ENCODE data around the gene SURF4.
"Not testable (repeated sequence)": the region's sequence is repeated elsewhere in the genome, so short reads cannot be mapped to it uniquely, and the experiment has no call there.

Gene SURF4

DNA sequence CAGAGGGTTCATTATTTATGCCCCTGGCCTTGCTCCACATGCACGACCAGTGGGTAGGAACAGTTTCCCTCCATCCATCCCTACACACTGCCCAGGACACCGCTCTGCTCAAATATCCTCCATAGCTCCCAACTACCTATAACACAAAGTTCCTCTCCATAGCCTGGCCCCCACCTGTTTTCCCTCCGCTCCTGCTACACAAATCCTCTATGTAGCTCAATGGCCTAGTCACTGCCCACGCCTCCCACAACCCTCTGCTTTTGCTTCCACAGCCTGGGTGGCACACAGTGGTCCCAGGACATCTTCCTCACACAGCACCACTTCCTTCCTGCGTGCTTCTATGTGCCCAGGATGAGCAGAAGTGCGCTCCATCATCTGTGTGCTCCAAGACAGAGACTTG lies 21.5 kb upstream of the SURF4 start:
- no peak for DNase-seq

DNA sequence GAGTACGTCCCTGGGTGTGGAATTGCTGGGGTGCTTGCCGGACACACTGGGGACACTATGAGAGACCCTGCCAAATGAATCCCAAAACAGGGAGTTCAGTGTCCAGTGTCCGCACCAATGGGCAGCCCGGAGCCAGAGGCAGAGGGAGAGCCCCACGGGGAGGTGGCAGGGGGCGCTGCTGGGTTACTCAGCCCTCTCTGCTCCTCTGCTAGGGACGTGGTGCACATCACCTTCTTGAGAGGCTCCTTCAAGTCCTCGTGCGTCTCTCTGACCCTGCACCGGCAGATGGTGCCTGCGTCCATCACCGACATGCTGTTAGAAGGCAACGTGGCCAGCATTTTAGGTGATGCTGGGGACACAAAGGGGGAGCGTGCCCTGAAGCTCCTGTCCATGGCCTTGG lies 21.1 kb upstream of the SURF4 start:
- DNase-seq: no peak

DNA sequence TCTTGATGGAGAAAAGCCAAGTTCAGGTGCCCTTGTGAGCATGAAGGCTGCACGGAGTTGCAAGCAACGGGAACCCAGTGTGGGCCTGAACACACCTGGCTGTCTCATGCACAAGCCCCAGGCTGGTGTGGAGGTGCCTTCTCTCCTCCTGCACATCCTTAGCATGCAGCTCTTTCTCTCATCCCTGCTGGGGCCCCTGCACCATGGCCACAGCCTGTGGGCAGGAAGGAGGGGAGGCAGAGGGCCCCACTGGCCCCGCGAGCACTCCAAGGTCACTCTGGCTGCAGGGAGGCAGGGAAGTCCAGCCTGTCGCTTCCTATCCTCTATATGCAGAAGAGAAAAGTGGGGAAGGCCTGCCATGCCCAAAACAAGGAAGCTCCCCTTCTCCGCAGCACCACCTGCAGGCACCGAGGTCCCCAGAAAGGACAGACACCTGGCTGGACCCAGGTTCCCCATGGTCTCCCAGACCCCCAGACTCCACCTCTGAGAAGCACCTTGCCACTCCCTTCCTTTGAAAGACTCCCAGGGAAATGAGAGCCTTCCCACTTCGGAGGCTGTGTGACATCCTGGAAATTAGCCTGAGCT lies 18.9 kb upstream of the SURF4 start:
- DNase-seq: no peak

DNA sequence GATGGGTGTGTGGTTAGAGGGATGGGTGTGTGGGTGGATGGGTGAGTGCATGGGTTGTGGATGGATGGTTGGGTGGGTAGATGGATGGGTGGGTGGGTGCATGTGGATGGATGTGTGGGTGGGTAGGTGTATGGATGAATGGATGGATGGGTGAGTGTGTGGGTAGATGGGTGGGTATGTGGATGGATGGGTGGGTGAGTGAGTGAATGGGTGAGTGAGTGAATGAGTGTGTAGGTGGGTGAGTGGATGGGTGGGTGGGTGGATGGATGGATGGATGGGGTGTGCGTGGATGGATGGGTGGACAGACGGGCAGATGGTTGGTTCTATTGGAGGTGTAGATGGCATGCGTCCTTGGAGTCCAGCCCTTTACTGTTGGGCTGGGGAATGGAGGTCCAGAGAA lies 17.5 kb upstream of the SURF4 start:
- DNase-seq: no peak

DNA sequence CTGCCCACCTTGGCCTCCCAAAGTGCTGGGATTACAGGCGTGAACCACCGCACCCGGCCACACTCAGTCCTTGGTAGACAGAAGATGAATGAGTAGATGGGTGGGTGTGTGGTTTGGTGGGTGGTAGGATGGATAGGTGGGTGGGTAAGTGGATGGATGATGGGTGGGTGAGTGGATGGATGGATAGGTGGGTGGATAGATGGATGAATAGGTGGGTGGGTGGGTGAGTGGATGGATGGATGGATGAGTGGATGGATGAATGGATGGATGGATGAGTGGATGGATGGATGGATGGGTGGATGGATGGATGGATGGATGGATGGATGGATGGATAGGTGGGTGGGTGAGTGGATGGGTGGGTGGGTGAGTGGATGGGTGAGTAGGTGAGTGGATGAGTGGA lies 16.4 kb upstream of the SURF4 start:
- not testable (repeated sequence) for DNase-seq

DNA sequence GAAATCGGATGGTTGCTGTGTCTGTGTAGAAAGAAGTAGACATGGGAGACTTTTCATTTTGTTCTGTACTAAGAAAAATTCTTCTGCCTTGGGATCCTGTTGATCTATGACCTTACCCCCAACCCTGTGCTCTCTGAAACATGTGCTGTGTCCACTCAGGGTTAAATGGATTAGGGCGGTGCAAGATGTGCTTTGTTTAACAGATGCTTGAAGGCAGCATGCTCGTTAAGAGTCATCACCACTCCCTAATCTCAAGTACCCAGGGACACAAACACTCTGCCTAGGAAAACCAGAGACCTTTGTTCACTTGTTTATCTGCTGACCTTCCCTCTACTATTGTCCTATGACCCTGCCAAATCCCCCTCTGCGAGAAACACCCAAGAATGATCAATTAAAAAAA lies 15.6 kb upstream of the SURF4 start:
- not testable (repeated sequence) for DNase-seq

DNA sequence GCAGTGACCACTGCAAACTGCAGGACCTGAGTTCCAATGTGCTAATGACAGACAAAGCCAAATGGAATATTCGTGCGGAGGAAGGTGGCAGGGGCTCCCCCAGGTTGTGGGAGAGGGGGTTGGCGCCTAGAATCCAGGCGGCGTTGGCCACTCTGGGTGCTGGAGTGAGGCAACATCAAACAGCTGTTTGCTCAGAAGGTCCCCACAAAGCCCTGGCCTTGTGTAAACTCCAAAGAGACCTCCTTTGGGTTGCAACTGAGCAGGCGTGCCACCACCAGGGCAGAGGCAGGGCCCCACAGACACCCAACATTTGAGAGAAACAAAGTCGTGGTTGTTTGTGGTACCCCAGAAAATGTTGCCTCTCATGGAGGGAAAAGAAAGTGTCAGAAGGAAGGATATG lies 14.9 kb upstream of the SURF4 start:
- no peak for DNase-seq

DNA sequence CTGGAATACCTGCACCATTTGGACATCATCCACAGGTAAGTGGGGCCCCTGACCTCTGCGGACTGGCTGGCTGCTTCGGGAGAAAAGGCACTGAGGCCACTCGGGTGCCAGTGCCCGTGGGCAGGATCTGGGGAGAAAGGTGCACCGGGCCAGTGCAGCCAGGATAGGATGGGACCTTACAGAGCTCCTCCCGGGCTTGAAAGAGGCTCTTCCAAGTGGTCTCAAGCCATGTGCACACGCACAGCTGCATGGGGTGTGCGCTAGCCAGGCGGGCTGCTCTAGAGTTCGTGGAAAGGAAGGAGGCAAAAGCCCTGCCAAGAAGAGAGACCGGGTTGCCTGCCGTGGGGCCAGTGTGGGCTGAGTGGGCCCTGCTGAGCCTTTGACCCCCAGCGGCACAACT lies 13.7 kb upstream of the SURF4 start:
- DNase-seq: no peak

DNA sequence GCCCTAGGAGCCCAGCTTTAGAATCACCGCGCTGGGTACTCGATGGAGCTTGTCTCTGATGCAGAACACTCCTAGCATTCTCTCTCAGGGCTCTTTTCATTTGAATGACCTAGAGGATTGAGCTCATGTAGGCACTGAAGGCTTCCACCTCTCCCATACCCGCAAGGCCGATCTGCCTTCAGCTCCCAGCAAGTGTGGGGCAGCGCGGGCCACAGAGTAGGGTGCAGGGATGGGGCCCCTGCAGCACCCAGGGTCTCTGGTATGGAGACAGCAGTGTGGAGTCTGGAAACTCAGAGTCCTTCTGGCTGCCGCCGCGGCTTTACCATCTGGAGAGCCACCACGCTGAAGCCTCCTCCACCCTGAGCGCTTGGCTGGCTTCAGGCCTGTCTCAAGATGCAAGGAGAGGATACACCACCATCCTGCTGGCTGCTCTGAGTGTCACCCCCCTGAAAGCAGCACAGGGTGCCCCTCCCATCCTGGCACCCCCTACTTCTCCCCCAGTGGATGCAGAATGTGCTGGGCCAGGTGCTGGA lies 13.2 kb upstream of the SURF4 start:
- DNase-seq: no peak

DNA sequence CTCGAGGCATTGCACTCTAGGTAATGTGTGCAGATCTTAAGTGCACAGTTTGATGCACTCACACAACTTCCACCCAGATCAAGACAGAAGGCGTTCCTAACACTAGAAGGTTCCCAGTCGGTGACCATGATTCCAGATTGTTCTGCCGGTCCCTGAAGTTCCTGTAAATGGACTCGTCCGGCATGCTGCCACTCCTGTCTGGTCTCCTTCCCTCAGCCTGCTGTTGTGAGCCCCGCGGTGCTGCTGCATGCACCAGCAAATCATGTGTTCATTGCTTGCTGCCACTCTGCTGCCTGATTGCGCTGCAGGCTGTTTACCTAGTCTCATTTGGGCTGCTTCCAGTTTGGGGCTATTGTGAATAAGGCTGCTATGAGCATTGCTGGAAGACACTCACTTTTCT lies 11.8 kb upstream of the SURF4 start:
- DNase-seq: no peak

DNA sequence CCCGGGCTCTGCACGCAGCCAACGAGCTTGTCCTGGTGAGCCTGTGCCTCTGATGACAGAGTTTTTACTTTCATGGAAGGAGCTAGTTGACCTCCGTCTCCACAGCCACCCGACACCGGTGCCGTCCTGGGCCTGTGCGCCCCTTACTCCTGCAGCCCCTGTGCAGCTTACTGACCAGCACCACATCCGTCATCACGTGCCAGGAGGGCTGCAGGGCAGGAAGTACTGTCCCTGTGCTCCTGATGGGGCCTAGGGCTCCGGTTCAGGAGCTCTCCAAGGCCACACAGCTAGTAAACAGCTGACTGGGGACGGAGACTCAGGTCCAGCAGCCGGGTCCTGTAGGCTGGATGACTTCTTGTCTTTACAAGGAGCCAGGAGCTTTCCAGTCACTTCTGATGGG lies 10.5 kb upstream of the SURF4 start:
- DNase-seq: no peak

DNA sequence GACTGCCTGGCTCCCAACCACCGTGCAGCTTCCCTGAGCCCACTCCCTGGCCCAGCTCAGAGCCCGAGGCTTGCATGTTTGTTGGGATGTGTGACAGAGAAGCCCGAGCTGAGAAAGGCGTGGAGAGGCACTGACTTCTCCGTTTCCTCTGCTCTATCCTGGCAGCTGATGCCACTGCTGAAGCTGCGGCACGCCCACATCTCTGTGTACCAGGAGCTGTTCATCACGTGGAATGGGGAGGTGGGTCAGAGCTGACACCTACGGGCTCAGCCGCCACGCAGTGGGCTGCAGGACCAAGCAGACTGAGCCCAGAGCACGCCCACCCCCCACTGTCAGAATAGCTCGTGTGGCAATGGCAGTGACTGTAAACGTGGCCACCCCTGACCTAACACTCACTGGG lies 9.6 kb upstream of the SURF4 start:
- no peak for DNase-seq

DNA sequence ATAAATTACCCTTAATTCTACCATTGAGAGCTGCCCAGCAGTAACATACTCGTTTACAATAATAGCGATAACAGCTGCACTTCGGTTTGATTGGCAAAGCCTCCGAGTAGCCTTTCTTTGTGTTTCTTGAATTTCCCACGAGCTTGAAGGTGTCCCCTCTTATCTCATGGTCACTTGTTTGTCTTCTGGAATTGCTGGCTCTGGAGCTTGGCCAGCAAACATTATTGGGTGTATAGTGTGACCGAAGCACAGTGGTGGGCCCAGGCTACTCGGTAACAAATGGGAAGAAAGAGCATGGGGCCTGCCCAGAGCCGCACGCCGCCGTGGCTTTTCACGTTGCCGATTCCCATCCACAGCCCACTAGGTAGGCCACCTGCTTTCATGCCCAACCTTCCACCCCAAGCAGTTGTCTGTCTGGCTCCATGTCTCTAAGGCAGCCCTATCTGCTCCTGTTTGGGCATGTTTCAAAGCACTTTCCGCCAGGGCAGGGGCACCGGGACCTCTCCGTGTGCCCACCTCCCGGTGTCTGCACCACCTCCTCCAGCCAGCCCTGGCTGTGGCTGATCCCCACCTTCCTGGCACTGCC lies 9.0 kb upstream of the SURF4 start:
- no peak for DNase-seq

DNA sequence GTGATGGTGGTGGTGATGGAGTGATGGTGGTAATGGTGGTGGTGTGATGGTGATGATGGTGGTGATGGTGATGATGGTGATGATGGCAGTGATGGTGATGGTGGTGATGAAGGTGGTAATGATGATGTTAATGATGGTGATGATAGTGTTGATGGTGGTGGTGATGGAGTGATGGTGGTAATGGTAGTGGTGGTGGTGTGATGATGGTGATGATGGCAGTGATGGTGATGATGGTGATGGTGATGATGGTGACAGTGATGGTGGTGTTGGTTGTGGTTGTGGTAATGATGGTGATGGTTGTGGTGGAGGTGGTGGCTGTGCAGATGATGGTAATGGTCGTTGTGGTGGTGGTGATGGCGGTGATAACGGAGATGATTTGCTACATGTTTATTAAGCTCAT lies 7.6 kb upstream of the SURF4 start:
- no peak for DNase-seq

DNA sequence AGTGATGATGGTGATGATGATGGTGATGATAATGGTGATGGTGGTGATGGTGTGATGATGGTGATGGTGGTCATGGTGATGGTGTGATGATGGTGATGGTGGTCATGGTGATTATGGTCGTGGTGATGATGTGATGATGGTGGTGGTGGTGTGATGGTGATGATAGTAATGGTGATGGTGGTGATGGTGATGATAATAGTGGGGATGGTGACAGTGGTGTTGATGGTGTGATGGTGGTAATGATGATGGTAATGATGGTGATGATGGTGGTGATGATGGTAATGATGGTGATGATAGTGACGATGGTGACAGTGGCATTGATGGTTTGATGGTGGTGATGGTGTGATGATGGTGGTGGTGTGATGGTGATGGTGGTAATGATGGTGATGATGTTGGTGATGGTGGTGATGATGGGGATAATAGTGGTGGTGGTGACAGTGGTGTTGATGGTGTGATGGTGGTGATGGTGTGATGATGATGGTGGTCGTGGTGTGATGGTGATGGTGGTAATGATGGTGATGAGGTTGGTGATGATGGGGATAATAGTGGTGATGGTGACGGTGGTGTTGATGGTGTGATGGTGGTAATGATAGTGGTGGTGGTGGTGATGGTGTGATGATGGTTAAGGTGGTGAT lies 6.8 kb upstream of the SURF4 start:
- no peak for DNase-seq

DNA sequence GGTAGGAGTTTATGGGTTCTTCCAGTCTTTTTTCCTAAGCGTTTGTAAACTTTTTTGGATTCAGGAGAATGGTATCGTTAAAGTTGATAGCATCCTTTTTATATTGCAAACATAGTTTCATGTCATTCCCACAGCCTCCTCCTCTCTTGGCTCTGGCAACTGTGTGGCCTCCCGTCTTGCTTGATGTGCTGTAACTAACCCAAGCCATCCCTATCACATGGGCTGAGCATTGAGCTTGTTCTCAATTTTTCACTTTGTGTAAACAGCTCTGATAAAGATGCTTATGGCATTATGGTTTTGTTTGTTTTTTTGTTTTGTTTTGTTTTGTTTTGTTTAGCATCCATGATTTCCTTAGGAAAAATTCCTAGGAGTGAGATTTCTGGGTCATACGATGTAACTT lies 4.9 kb upstream of the SURF4 start:
- no peak for DNase-seq

DNA sequence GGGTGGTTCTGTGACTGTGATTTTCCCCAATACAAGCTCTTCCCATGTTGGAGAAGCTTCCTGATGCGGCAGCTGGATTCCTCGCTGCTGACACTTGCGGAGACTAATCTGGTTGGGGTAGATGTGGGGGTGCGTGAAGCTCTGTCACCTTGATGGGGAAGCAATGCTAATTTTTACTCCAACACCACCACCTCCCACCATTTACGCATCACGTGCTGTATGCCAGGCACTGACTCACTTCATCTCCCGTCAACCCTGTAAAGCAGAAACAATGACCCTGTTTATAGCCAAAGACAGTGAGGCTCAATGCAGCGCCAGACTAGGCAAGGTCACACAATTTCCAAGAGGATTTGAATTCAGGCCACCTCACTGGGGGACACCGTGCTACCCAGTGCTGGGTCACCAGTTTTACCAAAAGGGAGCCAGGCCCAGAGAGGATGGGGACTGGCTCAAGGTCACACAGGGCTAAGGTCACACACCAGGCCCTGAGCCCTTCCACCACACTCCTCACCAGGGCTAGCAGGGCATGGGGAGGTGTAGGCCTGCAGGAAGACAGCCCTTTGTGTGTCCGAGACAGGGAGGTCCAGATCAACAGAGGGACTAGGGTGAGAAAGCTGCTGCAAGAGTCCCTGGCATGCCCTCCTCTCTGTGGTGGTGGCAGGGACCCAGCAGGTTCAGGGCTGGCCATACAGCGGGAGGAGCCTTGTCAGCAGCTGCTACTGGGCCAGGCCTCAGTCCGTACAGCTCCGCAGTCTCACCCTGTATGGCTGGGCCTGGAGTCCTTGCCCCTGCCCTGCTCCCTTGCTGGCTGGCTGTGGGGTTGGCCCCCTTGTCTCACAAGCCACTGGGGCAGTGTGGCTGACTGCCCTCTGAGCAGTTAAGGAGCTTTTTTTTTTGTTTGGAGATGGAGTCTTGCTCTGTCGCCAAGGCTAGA lies 3.6 kb upstream of the SURF4 start:
- no peak for DNase-seq

DNA sequence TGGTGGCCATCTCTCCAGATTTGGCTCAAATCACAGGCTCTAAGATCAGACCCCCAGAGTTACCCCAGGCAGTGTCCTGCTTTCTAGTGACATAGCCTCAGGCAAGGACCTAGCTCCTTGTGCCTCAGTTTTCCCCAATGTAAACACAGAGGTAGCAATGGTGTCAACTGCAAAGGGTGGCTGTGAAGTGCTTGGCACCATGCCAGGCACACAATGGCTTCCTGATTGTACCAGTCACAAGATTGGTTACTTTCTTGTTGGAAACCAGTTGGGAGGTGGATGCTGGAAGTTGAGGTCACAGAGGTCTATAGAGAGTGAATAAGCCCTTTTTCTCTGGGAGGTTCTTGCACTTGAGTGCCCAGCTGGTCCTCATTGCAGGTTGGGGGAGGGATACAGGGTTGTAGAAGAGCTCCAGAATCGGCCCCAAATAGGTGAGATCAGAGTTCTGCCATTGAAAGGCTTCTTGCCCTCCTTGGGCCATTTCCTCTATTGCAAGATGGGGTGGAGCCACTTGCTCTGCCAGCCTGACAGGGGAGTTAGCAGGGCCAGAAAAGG lies 2.6 kb upstream of the SURF4 start:
- DNase-seq: no peak

DNA sequence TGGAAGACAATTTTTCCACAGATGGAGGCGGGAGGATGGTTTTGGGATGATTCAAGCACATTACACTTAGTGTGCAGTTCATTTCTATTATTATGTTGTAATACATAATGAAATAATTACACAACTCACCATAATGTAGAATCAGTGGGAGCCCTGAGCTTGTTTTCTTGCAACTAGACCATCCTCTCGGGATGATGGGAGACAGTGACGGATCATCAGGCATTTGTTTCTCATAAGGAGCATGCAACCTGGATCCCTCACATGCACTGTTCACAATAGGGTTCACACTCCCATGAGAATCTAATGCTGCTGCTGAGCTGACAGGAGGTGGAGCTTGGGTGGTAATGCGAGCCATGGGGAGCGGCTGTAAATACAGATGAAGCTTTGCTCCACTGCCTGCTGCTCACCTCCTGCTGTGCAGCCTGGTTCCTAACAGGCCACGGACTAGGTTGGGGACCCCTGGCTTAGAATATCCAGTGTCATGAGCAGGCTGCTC lies 1.9 kb upstream of the SURF4 start:
- no peak for DNase-seq

DNA sequence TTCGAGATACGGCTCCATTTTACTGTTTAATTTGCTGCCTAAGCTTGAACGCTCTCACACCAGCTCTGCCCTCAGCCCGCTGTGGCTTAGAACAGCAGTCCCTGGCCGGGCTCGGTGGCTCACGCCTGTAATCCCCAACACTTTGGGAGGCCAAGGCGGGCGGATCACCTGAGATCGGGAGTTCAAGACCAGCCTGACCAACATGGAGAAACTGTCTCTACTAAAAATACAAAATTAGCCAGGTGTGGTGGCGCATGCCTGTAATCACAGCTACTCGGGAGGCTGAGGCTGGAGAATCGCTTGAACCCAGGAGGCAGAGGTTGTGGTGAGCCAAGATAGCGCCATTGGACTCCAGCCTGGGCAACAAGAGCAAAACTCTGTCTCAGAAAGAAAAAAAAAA lies 1.4 kb upstream of the SURF4 start:
- not testable (repeated sequence) for DNase-seq

DNA sequence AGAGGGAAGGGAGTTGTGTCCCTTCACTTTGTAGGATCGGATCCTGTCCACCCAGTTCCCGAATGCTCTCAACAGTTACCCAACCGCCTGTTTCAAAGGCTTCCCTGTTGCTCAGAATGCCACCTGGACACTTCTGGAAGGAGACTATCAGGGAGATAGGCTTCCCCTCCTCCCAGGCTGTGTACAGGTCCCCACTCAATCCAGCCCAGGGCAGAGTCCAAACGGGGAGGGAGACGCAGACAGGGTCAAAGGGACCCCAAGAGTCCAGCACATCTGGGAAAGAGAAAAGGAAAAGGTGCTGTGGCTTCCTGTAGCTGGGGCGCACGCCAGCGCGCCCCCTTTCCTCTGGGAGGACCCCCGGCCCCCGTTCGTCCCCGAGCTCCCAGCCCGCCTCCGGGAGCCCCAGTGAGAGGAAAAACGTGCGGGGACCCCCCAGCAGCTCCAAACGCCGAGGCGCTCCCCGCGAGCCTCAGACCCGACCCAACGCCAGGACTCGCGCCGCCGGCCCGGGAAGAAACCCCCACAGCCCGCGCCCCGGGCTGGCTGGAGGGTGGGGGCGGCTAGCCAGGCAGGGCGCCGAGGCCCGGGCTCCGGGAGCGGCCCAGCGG lies 640 bp downstream of the SURF4 start:
- no peak for DNase-seq

DNA sequence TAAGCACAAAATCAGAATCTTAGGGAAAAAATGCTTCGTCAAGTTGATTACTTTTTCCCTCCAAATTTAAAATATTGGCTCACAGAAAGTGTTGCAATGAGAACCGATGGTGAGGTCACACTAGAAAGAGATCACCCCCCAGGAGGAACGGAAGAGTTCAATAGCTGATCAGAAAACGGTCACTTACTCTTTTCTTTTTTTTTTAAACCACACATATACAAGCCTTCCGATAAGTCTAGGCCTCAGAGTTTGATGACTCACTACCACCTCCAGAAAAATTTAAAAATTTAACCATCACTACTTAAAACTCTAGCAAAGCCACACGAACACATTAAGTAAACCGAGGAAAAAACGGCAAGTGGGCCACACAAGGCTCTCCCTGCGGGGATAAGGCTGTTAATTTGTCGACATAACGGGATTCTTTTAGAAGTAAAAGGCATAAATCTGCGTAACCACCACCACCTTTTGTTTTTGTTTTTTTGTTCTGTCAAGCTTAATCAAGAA lies 1.2 kb downstream of the SURF4 start:
- DNase-seq: peak; percentile 65

Data from CD4-positive, alpha-beta T cell treated with Interleukin-10 for 1 hour (primary cell).